NCI-H2196 (cell line): Measurements from ENCODE around the gene MCM3AP.

Experiments
- DNase-seq: peaks from one replicate; lab custom pipeline; 2025; ENCODE audit not compliant: unreplicated experiment; lab: John Stamatoyannopoulos, UW

MCM3AP gene

GRCh38 chr21:46189213-46189958, 96.0 kb downstream of the MCM3AP start:
- DNase-seq: no peak

GRCh38 chr21:46188226-46189212, 96.9 kb downstream of the MCM3AP start:
- peak; percentile 50 for DNase-seq

GRCh38 chr21:46187814-46188213, 97.6 kb downstream of the MCM3AP start:
- no peak for DNase-seq

DNA sequence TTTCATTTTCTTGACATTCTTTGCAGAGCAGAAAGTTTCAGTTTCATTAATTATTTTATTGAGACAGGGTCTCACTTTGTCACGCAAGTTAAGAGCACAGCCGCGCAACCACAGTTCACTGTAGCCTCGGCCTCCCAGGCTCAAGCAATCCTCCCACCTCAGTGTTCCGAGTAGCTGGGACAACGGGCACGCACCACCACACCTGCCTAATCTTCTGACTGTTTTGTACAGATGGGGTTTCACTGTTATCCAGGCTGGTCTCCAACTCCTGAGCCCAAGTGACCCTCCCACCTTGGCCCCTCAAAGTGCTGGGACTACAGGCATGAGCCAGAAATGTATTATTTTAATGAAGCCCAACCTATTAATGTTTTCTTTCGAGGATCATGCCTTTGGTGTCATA, 98.2 kb downstream of the MCM3AP start:
- DNase-seq: no peak

DNA sequence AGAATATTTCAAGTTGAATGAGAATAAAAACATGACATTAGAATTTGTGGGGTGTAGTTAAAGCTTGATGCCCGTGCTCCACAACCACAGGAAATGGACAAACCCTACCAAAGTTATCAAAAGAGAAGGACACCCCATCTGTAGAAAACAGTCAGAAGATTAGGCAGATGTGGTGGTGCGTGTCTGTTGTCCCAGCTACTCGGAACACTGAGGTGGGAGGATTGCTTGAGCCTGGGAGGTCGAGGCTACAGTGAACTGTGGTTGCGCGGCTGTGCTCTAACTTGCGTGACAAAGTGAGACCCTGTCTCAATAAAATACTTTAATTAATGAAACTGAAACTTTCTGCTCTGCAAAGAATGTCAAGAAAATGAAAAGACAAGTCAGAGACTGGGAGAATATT, 99.7 kb downstream of the MCM3AP start:
- no peak for DNase-seq
